MM.1S (cell line): ENCODE results near the gene NATD1.

Experiments
- DNase-seq: peaks from one replicate; pipeline ENCODE4 v3.0.0-alpha.2; 2015
- H2AFZ ChIP-seq: fragments of 300-600 bp; sonication (generic); 2 replicates; pipeline ENCODE4 v1.6.0; 2016; ENCODE audit warnings: antibody characterized with exemption, low read length
- H3F3A ChIP-seq: fragments of 300-600 bp; sonication (generic); 2 replicates; pipeline ENCODE4 v1.6.1; 2016; ENCODE audit warnings: mild to moderate bottlenecking, antibody characterized with exemption, low read length, moderate library complexity, mixed read lengths; ENCODE audit not compliant: insufficient read depth
- H3K27ac ChIP-seq: fragments of 300-600 bp; sonication (generic); 2 replicates; pipeline ENCODE4 v1.5.1; 2016; ENCODE audit warnings: mild to moderate bottlenecking, low read length
- H3K27me3 ChIP-seq: fragments of 300-600 bp; sonication (generic); replicated peaks from 2 replicates; pipeline ENCODE4 v1.6.0; 2016; ENCODE audit warnings: low read length; ENCODE audit not compliant: insufficient read depth
- H3K36me3 ChIP-seq: fragments of 300-600 bp; sonication (generic); replicated peaks from 2 replicates; pipeline ENCODE4 v1.6.1; 2016; ENCODE audit warnings: mild to moderate bottlenecking, low read length, mixed read lengths; ENCODE audit not compliant: insufficient read depth
- H3K4me1 ChIP-seq: fragments of 300-600 bp; sonication (generic); 2 replicates; pipeline ENCODE4 v1.6.1; 2016; ENCODE audit warnings: low read length, mixed read lengths
- H3K4me2 ChIP-seq: fragments of 300-600 bp; sonication (generic); 2 replicates; pipeline ENCODE4 v1.6.0; 2016; ENCODE audit warnings: low read depth, low read length
- H3K4me3 ChIP-seq: fragments of 300-600 bp; sonication (generic); 2 replicates; pipeline ENCODE4 v1.5.1; 2016; ENCODE audit warnings: low read length, mixed read lengths
- H3K79me2 ChIP-seq: fragments of 300-600 bp; sonication (generic); 2 replicates; pipeline ENCODE4 v1.6.1; 2016; ENCODE audit warnings: mixed run types, low read length, mixed read lengths
- H3K9ac ChIP-seq: fragments of 300-600 bp; sonication (generic); 2 replicates; pipeline ENCODE4 v1.6.1; 2016; ENCODE audit warnings: low read length, mixed read lengths
- H3K9me2 ChIP-seq: fragments of 300-600 bp; sonication (generic); replicated peaks from 2 replicates; pipeline ENCODE4 v1.6.1; 2016; ENCODE audit warnings: mild to moderate bottlenecking, low read length, mixed read lengths; ENCODE audit not compliant: insufficient read depth
- H3K9me3 ChIP-seq: fragments of 300-600 bp; sonication (generic); replicated peaks from 2 replicates; pipeline ENCODE4 v1.6.1; 2016; ENCODE audit warnings: mild to moderate bottlenecking, low read length, mixed read lengths; ENCODE audit not compliant: insufficient read depth
- H4K20me1 ChIP-seq: fragments of 300-600 bp; sonication (generic); 2 replicates; pipeline ENCODE4 v1.6.1; 2016; ENCODE audit warnings: mild to moderate bottlenecking, low read length, moderate library complexity, mixed read lengths; ENCODE audit not compliant: insufficient read depth
- CTCF ChIP-seq: fragments of 300-600 bp; sonication (generic); IDR thresholded peaks from 2 replicates; pipeline ENCODE4 v1.5.1; 2016; ENCODE audit warnings: antibody characterized with exemption, low read length, mixed read lengths
- EZH2 ChIP-seq: fragments of 300-600 bp; sonication (generic); optimal IDR thresholded peaks from 2 replicates; pipeline ENCODE3; 2017; ENCODE audit warnings: low read depth, mild to moderate bottlenecking, antibody characterized with exemption, low read length, mixed read lengths
- EZH2phosphoT487 ChIP-seq: fragments of 300-600 bp; sonication (generic); IDR thresholded peaks from 2 replicates; pipeline ENCODE4 v1.6.1; 2018; ENCODE audit warnings: antibody characterized with exemption, low read length

Gene NATD1

DNA sequence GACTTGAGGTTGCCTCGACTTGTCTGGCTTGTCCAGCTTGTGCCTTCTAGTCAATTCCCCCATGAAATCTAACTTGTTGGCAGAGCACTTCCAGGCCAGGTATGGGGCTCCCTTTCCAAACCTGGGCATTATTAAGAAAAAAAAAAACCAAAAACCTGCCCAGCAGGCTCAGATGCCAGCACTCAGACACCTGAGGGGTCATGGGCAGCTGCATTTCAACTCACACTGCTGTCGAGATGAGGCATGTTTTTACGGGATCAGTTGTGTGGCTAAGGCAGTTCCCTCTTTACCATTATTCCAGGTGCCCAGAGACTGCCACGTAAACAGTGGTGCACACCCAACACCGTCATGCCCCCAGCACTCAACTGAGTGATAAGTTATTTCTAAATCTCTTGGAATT, 57.1 kb downstream of the NATD1 start:
- no peaks in the 10 kb centered on the region for H3K9me3 ChIP-seq
- peaks cover 13% of the 10 kb centered on the region; the same call in 1 of the 2 replicates for H3K36me3 ChIP-seq
- no peaks in the 10 kb centered on the region for H3K9me2 ChIP-seq
- TF ChIP-seq EZH2phosphoT487 (no peak), EZH2 (no peak), CTCF (no peak)
- H3K9ac ChIP-seq = no peak overlapping the region
- no peak overlapping the region for H3K4me3 ChIP-seq
- no peaks in the 10 kb centered on the region for H3K4me1 ChIP-seq
- H3K79me2 ChIP-seq = peaks cover 43% of the 10 kb centered on the region
- H3K27me3 ChIP-seq = no peaks in the 10 kb centered on the region
- H3F3A ChIP-seq = no peaks in the 10 kb centered on the region
- DNase-seq = no peak
- peaks cover 27% of the 10 kb centered on the region for H4K20me1 ChIP-seq
- H2AFZ ChIP-seq = no peak overlapping the region
- H3K4me2 ChIP-seq = no peak overlapping the region
- H3K27ac ChIP-seq = no peak overlapping the region

- no peaks in the 10 kb centered on the region for H3K9me3 ChIP-seq
- H4K20me1 ChIP-seq = peaks cover 12% of the 10 kb centered on the region; the same call in 1 of the 2 replicates
- no peak overlapping the region for H3K27ac ChIP-seq
- no peak overlapping the region for H3K4me3 ChIP-seq
- H3K9me2 ChIP-seq = no peaks in the 10 kb centered on the region
- H3K4me2 ChIP-seq = no peak overlapping the region
- TF ChIP-seq EZH2 (no peak), EZH2phosphoT487 (no peak), CTCF (no peak)
- no peaks in the 10 kb centered on the region for H3K4me1 ChIP-seq
- DNase-seq = no peak
- H2AFZ ChIP-seq = no peak overlapping the region
- H3F3A ChIP-seq = no peaks in the 10 kb centered on the region
- no peak overlapping the region for H3K9ac ChIP-seq
- H3K27me3 ChIP-seq = no peaks in the 10 kb centered on the region
- H3K36me3 ChIP-seq = peaks cover 6% of the 10 kb centered on the region; the same call in 1 of the 2 replicates
- H3K79me2 ChIP-seq = peaks cover 29% of the 10 kb centered on the region
Observed at GRCh38 chr17:21194703-21195102, 58.5 kb downstream of the NATD1 start.

GRCh38 chr17:21194226-21194625, 59.0 kb downstream of the NATD1 start:
- Histone ChIP-seq H3K79me2 (peaks cover 24% of the 10 kb centered on the region), H3F3A (no peaks in the 10 kb centered on the region), H3K4me3 (no peak overlapping the region), H3K9me2 (no peaks in the 10 kb centered on the region), H3K27me3 (no peaks in the 10 kb centered on the region), H3K4me1 (no peaks in the 10 kb centered on the region), H3K27ac (no peak overlapping the region), H3K36me3 (peaks cover 6% of the 10 kb centered on the region; the same call in 1 of the 2 replicates), H3K4me2 (no peak overlapping the region), H2AFZ (no peak overlapping the region), H3K9ac (no peak overlapping the region), H3K9me3 (no peaks in the 10 kb centered on the region), H4K20me1 (peaks cover 8% of the 10 kb centered on the region; the same call in 1 of the 2 replicates)
- TF ChIP-seq CTCF = no peak
- no peak for TF ChIP-seq EZH2
- no peak for TF ChIP-seq EZH2phosphoT487
- no peak for DNase-seq
